AG09319 (cell line): ENCODE measurements around the gene RAB40B.

Source experiments
- DNase-seq: peaks from one replicate; pipeline ENCODE4 v3.0.0-alpha.2; 2010; ENCODE audit warnings: low read depth; ENCODE audit errors: extremely low read depth
- TF ChIP-seq, protein P1 (sequence below): IDR thresholded peaks from 2 replicates; pipeline ENCODE4 v1.5.1; 2011; ENCODE audit warnings: low read depth, mild to moderate bottlenecking, inconsistent platforms, low read length, moderate library complexity

Gene RAB40B

DNA sequence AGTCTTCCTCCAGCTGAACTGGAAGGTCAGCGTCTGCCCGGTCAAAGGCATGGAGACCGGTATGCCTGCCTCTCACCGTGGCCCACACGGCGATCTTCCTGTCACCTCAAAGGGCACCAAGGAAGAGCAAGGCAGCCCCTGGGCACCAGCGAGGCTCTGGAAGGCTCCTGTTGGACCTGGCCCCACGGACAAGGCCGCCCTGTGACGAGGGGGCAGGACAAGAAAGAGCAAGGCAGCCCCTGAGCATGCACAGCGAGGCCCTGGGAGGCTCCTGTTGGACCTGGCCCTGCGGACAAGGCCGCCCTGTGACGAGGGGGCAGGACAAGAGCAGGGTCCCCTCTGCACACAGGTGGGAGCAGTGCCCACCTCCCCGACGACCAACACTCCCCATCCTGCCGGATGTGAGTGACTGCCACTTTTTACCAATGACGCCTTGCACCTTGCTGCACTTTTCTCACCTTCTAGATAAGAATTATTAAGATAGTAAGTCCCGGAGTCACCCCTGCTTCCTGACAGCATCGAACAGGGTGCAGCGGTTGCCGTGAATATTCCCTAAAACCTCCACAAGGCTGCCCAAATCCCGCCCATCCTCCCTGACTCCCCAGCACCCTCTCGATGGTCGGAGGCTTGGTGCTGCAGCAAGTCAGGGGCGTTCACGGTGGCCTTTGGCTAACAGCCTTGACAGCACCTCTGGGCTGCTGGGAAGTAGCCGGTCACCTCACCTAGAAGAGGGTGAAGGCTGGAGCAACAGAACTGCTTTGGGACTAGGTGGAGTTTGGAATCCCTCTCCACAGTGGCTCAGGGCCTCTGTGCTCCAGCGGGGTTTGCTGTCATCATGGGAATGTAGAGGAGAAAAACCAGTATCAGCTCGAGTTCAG is 44.6 kb downstream of the RAB40B start:
- TF ChIP-seq, protein P1, sequence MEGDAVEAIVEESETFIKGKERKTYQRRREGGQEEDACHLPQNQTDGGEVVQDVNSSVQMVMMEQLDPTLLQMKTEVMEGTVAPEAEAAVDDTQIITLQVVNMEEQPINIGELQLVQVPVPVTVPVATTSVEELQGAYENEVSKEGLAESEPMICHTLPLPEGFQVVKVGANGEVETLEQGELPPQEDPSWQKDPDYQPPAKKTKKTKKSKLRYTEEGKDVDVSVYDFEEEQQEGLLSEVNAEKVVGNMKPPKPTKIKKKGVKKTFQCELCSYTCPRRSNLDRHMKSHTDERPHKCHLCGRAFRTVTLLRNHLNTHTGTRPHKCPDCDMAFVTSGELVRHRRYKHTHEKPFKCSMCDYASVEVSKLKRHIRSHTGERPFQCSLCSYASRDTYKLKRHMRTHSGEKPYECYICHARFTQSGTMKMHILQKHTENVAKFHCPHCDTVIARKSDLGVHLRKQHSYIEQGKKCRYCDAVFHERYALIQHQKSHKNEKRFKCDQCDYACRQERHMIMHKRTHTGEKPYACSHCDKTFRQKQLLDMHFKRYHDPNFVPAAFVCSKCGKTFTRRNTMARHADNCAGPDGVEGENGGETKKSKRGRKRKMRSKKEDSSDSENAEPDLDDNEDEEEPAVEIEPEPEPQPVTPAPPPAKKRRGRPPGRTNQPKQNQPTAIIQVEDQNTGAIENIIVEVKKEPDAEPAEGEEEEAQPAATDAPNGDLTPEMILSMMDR: no peak
- no peak for DNase-seq

DNA sequence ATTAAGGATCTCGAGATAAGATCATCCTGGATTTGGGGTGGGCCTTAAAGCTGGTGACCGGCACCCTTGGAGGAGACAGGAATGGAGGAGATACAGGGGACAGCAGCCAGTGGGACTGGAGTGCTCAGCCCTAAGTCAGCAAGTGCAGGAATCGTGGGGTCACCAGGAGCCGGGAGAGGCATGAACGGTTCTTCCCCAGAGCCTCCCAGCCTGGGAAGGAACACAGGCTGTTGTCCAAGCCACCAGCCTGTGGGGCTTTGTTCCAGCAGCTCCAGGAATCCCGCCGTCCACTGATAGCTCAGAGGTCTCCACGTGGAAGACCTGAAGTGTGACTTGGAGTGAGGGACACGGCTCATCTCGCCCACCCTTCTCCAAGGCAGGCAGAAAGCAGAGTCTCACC is 47.8 kb downstream of the RAB40B start:
- TF ChIP-seq, protein P1: no peak
- DNase-seq: no peak

GRCh38 chr17:82649501-82650261 is 48.8 kb downstream of the RAB40B start:
- TF ChIP-seq, protein P1: no peak
- no peak for DNase-seq

GRCh38 chr17:82648742-82649331 is 49.7 kb downstream of the RAB40B start:
- DNase-seq: no peak
- TF ChIP-seq, protein P1: no peak

DNA sequence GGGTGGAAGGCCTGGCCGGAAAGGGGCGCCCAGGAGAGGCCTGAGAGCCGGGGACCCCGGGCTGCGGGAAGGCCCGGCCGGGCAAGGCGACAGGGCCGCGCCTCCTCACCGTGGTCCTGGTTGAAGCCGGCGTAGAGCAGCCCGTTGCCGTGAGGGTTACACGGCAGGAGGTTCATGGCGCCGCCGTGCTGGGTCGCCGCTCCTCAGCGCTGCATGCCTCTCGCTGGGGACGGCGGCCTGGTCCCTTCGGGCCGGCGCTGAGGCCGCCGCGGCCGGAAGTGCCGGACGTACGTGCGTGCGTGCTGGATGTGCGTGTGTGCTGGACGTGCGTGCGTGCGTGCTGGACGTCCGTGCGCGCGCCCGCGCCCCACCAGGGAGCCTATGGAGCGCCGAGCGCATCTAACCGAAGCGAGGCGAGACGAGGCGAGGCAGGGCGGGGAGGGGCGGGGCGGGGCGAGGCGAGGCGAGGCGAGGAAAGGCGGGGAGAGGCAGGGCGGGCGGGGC is 50.3 kb downstream of the RAB40B start, which contains the start of gene WDR45B:
Gene WDR45B (minus strand): TSS at position 280 of the 504 bp plus-strand sequence. CDS start 104 bp downstream, at position 176.
- TF ChIP-seq, protein P1: no peak
- DNase-seq: peak; percentile 99

- TF ChIP-seq, protein P1: peak; percentile 4
- no peak for DNase-seq
Observed at GRCh38 chr17:82647593-82648164, 50.8 kb downstream of the RAB40B start.
